PC-3 (cell line): ENCODE results near the gene MAP1S.
A peak's percentile ranks its signal among the peaks of the same experiment; 100 is the strongest.

Source experiments
- EZH2 ChIP-seq: fragments of 300-600 bp; sonication (generic); IDR thresholded peaks from one replicate; pipeline ENCODE4 v1.6.1; 2017; ENCODE audit warnings: antibody characterized with exemption, mild to moderate bottlenecking, low read length; ENCODE audit not compliant: unreplicated experiment
- EZH2phosphoT487 ChIP-seq: fragments of 300-600 bp; sonication (generic); IDR thresholded peaks from 2 replicates; pipeline ENCODE4 v1.6.1; 2018; ENCODE audit warnings: mild to moderate bottlenecking, antibody characterized with exemption, low read length, borderline replicate concordance
- TF ChIP-seq, protein P1 (sequence below): fragments of 300-600 bp; sonication (generic); conservative IDR thresholded peaks from 2 replicates; pipeline ENCODE4 v1.5.1; 2017; ENCODE audit warnings: antibody characterized with exemption, low read depth, mild to moderate bottlenecking, low read length

DNA sequence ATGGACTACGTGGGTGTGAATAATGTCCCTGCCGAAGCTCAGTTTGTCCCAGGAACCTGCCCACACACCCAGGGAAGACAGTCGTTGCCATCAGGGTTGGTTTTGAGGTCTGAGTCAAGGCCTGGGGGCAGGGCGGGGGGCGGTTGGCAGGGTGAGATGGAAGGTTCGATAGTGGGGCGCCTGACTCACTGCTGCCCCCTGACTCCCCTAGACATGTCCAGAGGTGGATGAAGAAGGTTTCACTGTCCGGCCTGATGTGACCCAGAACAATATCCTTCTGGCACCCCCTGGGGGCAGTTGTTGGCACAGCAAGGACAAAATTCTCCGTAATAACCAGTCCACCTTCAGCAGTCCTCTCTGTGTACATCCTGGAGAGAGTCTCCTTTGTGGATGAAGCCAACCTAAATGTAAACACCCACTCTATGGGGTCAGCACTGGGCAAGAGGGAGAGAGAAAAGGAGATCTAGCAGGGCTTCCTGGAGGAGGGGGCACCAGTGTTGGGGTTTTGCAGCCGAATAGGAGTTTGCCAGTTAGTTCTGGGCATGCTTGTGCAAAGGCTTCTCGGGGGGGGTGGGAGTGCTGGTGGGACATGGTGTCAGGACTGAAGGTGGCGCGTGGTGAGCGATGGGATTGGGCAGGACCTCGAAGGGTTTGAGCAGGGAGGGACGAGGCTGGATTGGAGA lies 56.1 kb downstream of the MAP1S start:
- TF ChIP-seq EZH2 (no peak), EZH2phosphoT487 (no peak)
- TF ChIP-seq, protein P1, sequence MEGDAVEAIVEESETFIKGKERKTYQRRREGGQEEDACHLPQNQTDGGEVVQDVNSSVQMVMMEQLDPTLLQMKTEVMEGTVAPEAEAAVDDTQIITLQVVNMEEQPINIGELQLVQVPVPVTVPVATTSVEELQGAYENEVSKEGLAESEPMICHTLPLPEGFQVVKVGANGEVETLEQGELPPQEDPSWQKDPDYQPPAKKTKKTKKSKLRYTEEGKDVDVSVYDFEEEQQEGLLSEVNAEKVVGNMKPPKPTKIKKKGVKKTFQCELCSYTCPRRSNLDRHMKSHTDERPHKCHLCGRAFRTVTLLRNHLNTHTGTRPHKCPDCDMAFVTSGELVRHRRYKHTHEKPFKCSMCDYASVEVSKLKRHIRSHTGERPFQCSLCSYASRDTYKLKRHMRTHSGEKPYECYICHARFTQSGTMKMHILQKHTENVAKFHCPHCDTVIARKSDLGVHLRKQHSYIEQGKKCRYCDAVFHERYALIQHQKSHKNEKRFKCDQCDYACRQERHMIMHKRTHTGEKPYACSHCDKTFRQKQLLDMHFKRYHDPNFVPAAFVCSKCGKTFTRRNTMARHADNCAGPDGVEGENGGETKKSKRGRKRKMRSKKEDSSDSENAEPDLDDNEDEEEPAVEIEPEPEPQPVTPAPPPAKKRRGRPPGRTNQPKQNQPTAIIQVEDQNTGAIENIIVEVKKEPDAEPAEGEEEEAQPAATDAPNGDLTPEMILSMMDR = peak; percentile 86
